Medulla oblongata (tissue), 1 donor: Measurements from ENCODE around the gene STX18.
"Not testable (repeated sequence)": the region's sequence is repeated elsewhere in the genome, so short reads cannot be mapped to it uniquely, and the experiment has no call there.

Experiments used
- DNase-seq: peaks from one replicate; pipeline ENCODE4 v3.0.0-alpha.2; 2015; ENCODE audit errors: extremely low spot score

Gene STX18

GRCh38 chr4:4555916-4556315 is 14.1 kb upstream of the STX18 start:
- no peak for DNase-seq

GRCh38 chr4:4554234-4554633 is 12.4 kb upstream of the STX18 start:
- DNase-seq, result no peak

GRCh38 chr4:4552042-4552441 is 10.2 kb upstream of the STX18 start:
- DNase-seq, result not testable (repeated sequence)

- DNase-seq, result not testable (repeated sequence)
Observed at GRCh38 chr4:4550161-4550560, 8.3 kb upstream of the STX18 start.

GRCh38 chr4:4549534-4549933 is 7.7 kb upstream of the STX18 start:
- DNase-seq, result no peak

GRCh38 chr4:4542774-4543485 is 1.1 kb upstream of the STX18 start:
- DNase-seq, result no peak

- peak; percentile 40 for DNase-seq
Observed at GRCh38 chr4:4541040-4541631, 712 bp downstream of the STX18 start.

- no peak for DNase-seq
Observed at GRCh38 chr4:4539481-4539880, 2.4 kb downstream of the STX18 start.

GRCh38 chr4:4535590-4535989 is 6.3 kb downstream of the STX18 start:
- no peak for DNase-seq

GRCh38 chr4:4534515-4535145 is 7.2 kb downstream of the STX18 start:
- no peak for DNase-seq

- no peak for DNase-seq
Observed at GRCh38 chr4:4533461-4534169, 8.2 kb downstream of the STX18 start.

GRCh38 chr4:4532371-4533154 is 9.3 kb downstream of the STX18 start:
- no peak for DNase-seq

GRCh38 chr4:4529392-4529791 is 12.5 kb downstream of the STX18 start:
- DNase-seq, result no peak

- DNase-seq, result no peak
Observed at GRCh38 chr4:4526401-4526800, 15.4 kb downstream of the STX18 start.

- DNase-seq, result no peak
Observed at GRCh38 chr4:4524364-4524763, 17.5 kb downstream of the STX18 start.

- no peak for DNase-seq
Observed at GRCh38 chr4:4521731-4522130, 20.1 kb downstream of the STX18 start.

- no peak for DNase-seq
Observed at GRCh38 chr4:4521136-4521535, 20.7 kb downstream of the STX18 start.

GRCh38 chr4:4519297-4519894 is 22.5 kb downstream of the STX18 start:
- DNase-seq, result no peak

- no peak for DNase-seq
Observed at GRCh38 chr4:4518747-4519146, 23.1 kb downstream of the STX18 start.

GRCh38 chr4:4514786-4515185 is 27.1 kb downstream of the STX18 start:
- no peak for DNase-seq

GRCh38 chr4:4512282-4512681 is 29.6 kb downstream of the STX18 start:
- no peak for DNase-seq
